Amniotic stem cell (primary cell): ENCODE data around the gene GZMM.

Source experiments
- DNase-seq: peaks from one replicate; lab custom pipeline; 2025; lab: John Stamatoyannopoulos, UW

The GZMM gene

DNA sequence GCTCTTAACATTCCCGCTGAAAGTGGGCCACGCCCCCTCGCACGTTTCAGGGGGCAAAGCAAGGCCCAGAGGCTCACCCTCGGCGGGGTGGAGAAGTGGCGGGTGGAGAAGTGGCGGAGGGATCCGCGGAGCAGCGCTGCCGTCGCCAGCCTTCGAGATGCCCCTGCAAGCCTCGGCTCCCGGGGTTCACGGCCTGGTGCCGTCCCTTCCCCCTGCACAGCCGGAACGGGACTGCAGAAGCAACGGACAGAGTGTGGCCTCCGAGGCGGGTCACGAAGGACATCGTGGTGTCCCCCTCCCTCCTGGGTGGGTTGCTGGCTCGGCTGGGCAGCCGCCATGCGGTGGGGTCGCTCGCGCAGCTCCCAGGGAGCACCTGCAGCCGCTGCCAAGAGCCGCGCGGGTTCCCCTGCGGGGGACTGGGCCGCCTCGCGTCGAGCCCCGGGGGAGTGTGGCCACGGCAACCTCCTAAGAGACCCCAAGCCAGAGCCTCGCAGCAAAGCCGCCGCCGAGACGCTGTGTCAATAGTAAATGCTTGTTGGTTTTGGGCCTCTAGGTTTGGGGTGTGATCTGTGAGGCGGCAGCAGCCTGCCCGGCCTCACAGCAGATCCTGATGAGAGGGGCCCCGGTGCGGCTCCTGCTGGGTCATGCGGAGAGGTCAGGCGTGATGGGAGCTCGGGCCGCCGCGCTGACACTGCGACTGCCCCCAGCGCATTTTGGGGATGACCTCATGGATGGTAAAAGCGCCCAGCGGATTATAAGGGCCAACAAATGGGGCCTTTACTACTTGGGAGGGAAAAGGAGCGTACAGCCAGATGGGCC lies 31.1 kb upstream of the GZMM start:
- no peak for DNase-seq

DNA sequence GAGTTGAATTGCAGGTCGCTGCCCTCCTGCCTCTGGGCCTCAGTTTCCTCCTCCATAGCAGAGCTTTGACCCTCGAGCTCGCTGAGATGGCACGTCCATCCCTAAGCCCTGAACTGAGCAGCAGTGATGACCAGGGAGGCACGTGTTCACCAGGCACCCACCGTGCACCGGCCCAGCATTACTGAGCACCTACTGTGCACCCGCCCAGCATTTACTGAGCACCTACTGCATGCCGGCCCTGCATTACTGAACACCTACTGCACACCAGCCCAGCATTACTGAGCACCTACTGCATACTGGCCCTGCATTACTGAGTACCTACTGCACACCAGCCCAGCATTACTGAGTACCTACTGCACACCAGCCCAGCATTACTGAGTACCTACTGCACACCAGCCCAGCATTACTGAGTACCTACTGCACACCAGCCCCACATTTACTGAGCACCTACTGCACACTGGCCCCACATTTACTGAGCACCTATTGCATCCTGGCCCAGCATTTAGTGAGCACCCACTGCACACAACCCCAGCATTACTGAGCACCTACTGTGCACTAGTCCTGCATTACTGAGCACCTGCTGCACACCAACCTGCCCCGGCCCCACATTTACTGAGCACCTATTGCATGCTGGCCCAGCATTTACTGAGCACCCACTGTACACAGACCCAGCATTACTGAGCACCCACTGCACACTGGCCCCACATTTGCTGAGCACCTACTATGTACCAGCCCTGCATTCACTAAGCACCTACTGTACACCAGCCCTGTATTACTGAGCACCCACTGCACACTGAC lies 30.3 kb upstream of the GZMM start:
- no peak for DNase-seq

DNA sequence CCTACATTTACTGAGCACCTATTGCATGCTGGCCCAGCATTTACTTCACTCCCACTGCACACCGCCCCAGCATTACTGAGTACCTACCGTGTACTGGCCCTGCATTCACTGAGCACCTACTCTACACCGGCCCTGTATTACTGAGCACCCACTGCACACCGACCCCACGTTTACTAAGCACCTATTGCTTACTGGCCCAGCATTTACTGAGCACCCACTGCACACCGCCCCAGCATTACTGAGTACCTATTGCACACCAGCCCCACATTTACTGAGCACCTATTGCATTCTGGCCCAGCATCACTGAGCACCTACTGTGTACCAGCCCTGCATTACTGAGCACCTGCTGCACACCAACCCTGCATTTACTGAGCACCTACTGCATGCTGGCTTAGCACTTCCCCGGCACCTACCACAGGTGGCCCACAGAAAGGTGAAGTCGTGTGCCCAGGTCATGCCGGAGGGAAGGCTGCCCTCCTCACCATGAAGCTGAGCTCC lies 29.6 kb upstream of the GZMM start:
- no peak for DNase-seq

DNA sequence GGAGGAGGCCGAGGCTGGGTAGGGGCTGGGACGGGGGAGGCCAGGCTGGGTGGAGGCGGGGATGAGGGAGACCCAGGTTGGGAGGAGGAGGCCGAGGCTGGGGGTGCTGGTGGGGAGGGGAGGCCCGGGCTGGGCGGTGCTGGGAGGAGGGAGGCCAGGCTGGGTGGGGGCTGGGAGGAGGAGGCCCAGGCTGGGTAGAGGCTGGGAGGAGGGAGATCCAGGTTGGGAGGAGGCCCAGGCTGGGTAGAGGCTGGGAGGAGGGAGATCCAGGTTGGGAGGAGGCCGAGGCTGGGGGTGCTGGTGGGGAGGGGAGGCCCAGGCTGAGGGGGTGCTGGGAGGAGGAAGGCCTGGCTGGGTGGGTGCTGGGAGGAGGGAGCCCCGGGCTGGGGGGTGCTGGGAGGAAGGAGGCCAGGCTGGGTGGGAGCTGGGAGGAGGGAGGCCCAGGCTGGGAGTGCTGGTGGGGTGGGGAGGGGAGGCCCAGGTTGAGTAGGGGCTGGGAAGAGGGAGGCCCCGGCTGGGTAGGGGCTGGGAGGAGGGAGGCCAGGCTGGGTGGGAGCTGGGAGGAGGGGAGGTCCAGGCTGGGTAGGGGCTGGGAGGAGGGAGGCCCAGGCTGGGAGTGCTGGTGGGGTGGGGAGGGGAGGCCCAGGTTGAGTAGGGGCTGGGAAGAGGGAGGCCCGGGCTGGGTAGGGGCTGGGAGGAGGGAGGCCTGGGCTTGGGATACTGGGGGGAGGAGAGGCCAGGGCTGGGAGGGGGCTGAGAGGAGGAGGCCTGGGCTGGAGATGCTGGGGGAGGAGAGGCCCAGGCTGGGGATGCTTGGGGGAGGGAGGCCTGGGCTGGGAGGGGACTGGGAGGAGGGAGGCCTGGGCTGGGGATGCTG lies 25.9 kb upstream of the GZMM start:
- DNase-seq = no peak

DNA sequence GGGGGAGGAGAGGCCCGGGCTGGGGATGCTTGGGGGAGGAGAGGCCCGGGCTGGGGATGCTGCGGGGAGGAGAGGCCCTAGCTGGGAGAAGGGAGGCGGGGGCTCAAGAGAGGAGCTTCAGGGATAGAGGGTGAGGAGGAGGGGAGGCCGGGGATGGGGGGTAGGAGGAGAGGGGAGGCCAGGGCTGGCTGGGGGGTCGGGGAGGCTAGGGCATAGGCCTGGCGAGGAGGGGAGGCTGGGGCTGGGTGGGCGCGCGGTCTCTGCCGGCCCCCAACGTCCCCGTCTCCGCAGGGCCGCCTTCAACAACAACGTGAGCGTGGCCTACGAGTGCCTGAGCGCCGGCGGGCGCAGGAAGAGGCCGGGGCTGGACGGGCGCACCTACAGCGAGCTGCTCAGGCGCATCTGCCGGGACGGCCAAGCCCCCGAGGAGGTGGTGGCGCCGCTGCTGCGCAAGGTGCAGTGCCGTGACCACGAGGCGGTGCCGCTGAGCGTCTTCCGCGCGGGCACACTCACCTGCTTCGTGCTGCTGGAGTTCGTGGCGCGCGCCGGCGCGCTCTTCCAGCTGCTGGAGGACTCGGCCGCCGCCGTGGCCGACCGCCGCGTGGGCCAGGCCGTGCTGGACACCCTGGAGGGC lies 25.1 kb upstream of the GZMM start:
- DNase-seq = no peak

DNA sequence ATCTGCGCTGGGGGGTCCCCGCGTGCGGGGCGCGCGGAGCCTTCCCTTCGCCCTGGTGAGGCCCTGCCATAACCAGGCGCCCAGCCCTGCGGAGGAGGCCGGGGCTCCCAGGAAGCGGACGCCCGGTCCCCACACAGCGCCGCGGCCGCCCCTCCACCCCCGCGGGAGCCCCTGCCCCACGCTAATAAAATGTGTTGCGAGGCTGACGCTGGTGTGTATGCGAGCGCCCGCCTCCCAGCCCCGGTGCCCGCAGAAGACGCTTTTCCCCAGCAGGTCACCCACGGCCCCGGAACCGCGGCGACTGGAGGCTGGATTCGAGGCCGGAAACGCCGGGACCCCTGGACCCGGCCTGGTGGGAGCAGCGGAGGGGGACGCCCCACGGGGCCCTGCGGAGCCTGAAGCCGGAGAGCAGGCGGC lies 24.4 kb upstream of the GZMM start:
- DNase-seq = no peak

DNA sequence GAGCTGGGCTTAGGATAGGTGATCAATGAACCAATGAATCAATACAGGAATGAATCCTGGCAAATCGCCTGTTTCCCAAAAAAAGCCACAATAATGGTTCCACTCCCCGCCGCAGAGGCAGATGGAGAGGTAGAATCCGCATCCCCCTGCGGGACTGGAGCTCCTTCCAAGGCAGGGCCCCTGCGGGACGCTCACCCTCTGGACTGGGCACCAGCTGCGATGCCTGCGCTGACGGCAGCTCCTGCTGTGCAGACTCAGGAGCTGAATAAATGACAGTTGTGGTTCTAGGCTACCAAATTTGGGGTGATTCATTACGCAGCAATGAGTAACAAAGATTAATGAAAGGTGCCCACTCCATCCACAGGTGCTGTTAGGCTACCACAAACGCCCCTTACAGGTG lies 21.1 kb upstream of the GZMM start:
- DNase-seq = no peak

DNA sequence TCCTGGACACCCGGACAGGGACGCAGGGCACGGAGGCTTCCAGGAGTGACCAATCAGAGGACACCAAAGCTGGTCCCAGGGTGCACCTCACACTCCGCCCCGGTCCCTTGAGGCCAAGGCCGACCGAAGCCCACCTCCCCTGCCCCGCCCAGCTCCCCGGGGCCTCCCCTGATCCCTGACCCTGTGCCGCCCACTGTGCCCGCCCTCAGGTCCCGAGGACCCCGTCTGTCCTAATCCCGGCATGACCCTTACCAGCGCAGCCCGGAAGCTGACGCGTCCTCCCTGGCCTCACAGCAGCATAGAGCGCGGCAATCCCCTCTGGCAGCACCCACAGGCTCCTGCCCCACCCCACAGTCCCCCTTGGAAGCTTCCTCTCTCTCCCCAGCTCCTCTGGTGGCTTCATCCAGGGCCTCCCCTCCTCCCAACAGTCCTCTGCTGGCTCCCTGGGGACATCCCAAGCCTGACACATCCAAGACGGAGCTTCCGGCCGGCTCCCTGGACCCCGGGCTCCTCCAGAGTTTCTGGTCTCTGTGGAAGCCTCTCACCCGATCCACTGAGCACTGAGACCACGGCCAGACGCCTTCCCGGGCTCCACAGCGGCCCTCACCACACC lies 19.7 kb upstream of the GZMM start:
- no peak for DNase-seq

DNA sequence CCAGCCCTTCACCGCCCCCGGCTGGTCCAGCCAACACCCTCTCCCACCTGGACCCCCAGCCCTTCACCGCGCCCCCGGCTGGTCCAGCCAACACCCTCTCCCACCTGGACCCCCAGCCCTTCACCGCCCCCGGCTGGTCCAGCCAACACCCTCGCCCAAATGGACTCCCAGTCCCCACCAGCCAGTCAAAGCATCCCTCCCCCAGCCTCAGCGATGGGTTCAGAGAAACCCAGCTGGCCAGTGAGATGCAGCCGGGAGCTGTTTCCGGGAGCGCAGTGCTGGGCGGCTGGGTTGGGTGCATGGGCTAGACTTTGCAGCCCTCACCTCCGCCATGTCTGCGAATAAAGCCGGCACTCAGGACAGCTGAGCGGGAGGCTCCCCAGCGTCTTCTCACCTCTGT lies 18.8 kb upstream of the GZMM start:
- DNase-seq = no peak

DNA sequence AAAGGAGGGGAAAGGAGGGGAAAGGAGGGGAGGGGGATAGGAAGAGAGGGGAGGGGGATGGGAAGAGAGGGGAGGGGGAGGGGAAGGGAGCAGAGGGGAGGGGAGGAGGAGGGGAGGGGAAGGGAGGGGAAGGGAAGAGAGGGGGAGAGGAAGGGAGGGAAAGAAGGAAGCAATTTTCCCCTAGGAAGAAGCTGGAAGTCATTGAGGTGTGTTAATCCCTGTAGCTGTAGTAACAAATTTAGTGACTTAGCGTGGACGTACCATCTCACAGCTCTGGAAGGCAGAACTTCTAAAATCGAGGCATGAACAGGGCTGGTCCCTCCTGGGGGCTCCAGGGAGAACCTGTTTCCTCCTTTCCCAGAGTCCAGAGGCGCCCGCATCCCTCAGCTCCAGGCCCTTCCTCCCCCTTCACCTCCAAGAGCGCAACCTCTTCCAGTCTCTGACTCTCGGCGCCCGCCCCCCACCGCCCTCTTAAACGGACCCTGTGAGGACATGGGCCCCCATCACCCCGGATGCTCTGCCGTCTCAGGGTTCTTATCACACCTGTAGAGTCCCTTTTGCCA lies 17.9 kb upstream of the GZMM start:
- DNase-seq = no peak

DNA sequence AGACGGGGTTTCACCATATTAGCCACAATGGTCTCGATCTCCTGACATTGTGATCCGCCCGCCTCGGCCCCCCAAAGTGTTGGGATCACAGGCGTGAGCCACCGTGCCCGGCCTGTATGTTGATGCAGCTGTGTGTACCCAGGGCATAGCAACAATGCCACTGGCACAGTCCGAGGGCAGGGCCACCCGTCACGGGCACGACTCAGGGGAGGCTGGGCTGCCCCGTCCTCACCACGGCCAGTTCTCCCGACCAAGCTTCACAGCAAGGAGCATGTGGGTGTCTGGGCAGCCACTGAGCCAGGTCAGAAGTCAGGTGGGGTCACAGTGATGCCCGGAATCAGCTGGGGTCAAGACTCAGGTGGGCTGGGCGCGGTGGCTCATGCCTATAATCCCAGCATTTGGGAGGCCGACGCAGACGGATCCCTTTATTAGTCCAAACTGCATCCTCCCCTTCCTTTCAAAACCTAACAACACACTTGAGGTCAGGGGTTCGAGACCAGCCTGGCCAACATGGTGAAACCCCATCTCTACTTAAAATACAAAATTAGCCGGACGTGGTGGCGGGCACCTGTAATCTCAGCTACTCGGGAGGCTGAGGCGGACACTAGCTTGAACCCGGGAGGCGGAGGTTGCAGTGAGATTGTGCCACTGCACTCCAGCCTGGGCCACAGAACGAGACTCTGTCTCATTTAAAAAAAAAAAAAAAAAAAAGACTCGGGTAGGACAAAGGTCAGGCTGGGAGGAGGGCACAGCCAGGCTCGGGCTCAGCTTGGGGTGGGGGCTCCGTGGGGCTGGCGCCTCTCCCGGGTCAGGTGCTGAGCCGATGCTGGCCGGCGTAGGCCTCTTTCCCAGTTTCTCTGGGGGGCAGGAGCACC lies 13.5 kb upstream of the GZMM start:
- no peak for DNase-seq

DNA sequence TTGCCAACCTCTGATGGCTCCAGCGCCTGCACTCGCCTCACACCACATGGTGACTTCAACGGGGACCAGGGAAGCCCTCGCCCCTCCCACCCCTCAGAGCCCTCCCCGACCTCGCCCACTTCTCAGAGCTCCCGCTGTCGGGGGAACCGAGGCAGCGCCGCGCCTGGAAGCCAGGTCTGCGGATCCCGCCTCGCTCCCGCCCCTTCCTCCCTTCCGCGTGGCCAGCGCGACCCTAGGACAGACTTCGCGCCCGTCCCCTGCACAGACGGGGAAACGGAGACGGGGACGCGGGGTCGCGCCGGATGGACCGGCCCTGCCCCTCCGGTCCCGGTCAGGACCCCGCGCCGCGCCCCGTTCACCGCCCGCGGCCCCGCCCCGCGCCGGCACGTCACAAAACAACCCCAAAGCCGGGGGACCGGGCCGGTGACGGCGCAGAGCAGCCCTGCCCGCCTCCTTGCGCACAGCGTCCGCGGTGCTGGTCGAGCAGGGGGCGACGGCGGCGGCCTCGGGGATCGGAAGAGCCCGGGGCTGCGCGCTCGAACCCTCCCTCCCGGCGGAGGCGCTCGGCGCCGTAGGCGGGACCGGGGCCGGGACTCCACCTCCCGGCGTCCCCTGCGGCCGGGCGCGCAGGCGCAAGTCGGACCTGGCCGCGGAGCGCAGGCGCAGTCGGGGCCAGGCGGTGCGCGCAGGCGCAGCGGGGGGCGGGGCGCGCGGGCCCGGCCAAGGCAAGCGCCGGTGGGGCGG lies 12.7 kb upstream of the GZMM start:
- peak; percentile 68 for DNase-seq

DNA sequence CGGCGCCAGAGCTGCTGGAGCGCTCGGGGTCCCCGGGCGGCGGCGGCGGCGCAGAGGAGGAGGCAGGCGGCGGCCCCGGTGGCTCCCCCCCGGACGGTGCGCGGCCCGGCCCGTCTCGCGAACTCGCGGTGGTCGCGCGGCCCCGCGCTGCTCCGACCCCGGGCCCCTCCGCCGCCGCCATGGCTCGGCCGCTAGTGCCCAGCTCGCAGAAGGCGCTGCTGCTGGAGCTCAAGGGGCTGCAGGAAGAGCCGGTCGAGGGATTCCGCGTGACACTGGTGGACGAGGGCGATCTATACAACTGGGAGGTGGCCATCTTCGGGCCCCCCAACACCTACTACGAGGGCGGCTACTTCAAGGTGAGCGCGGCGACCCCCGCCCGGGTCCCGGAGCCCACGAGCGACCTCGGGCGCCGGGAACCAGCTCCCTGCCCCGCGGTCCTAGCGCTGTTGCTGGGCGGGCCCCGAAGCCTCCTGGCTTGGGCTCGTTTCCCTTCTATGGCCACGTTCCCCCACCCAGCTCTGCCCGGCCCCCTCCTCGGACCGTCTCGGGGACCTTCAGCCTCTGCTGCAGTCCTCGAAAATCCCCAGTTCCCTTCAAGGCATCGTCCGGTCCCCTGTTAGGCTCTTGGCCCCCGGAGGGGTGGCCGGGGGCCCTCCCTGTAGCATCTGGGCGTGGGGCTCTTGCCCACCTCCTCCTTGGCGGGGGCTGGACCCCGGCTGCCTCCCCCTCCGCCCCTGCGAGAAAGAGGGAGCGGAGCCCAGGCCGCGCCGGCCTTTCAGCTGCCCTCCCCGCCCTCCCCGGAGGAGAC lies 11.9 kb upstream of the GZMM start, which contains the start of gene CDC34:
Gene CDC34 (plus strand): TSS at position 8 of the 808 bp plus-strand sequence. CDS start 172 bp downstream, at position 180.
- no peak for DNase-seq

DNA sequence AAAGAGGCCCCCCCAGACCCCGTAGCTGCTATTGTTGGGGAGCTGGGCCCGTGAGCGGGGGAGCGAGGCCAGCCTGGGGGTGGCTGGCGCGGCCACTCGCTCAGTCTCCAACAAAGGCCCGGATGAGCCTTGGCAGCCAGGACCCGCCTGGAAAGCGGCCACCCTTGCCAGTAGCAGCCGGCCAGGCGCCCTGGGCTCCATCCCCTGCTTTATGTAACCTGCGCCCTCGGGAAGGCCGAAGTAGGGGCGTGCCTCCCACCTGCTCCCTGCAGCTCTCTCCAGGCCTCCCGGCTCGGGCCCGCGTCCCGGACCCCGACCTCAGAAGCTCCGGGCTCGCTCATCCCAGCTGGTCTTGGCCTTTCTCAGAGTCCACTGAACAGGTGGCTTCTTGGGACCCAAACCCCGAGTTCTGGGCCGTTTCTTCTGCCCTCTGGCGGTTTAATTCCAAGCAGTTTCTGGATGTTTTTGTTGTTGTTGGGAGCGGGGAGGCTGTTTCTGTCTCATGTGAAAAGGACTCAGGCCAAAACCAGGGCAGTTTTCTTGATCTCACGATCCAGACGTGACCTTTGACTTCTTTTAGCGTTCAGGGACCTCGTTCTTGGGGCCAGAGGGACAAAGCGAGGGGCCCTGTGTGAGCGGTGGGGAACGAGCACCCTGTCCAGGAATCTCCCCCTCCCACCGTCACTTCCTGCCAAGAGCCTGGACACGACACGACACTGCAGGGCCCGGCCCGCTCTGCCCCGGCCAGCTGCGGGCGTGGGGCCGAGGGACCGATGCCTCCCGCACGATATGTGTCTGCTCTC lies 11.1 kb upstream of the GZMM start:
- DNase-seq = peak; percentile 68

DNA sequence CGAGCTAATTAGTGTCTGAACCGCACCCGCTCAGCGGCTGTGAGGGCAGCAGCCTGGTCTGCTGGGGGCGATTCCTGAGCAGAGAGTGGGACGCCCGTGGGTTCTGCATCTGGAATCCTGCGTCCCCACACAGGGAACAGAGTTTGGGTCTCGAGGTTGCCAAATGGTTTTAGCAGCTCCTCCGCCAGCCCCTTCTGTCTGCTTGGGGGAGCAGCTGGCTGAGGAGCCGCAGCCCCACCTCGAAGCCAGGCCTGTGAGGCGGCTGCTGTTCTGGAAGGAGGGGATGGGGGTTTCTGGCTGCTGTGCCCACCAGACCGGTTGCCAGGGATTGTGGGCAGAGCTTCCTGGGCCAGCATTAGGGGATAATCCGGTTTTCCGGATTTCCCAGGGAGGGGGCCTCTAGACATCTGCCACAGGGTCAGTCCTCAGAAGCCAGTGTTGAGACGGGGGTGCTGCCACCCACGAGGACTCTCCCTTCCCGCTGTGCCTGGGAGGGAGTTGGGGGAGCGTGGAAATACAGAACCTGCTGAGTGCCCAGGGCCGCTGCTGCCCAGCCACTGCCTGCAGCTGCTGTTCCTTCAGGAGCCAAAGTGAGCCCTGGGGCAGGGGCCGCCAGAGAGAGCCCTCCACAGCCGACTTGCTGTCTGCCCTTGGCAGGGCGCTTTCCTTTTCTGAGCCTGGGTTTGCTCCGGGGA lies 10.3 kb upstream of the GZMM start:
- DNase-seq = no peak

DNA sequence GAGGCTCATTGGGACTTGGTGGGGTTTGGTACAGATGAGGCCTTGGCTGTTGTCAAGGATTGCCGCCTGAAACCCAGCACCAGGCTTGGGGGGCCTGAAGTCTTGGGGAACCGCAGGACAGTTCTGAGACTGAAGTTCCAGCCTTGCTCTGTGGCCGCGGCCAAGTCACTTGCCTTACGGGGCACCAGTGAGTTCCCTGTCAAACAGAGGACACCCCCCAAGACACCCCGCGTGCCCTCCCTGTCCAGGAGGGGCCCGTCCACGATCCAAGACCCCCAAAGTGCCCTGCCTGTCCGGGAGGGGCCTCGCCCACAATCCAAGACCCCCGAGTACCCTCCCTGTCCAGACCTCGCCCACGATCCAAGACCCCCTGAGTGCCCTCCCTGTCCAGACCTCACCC lies 9.8 kb upstream of the GZMM start:
- no peak for DNase-seq
